ENCODE results near the gene PIEZO2. TPM values are rescaled to one million over a fixed set of nuclear protein-coding genes. Genes with fewer than 3 reads are reported as not detected.

Gene PIEZO2
- total and polyA plus RNA-seq, 2 experiments from 2014 or later, result 24.5 to 70.8 TPM

GRCh38 chr18:11040823-11041656 is 108.3 kb downstream of the PIEZO2 start:
- Histone ChIP-seq H2AFZ (no peak overlapping the region), H3K9me2 (replicated peaks; ENCODE audit: insufficient read depth) (no peaks in the 10 kb centered on the region), H3K79me2 (peaks cover 3% of the 10 kb centered on the region), H3K9me3 (ENCODE audit: low read depth) (no peaks in the 10 kb centered on the region), H3K4me2 (no peak overlapping the region), H3K4me3 (no peak overlapping the region), H3K27me3 (no peaks in the 10 kb centered on the region), H3K27ac (no peak overlapping the region), H3K36me3 (replicated peaks; ENCODE audit: insufficient read depth, low read depth) (no peaks in the 10 kb centered on the region), H3K4me1 (ENCODE audit: insufficient read depth) (peaks cover 13% of the 10 kb centered on the region), H4K20me1 (ENCODE audit: insufficient read depth, poor library complexity, severe bottlenecking) (no peaks in the 10 kb centered on the region)
- peak; percentile 72 for DNase-seq (ENCODE audit: low spot score)
- WGBS (ENCODE audit: low lambda C conversion rate, missing lambda C conversion rate), result 49% methylated on average over 7 of the region's 7 CpGs
- TF ChIP-seq EZH2 (IDR thresholded peaks at IDR 0.05; ENCODE audit: borderline replicate concordance), result no peak
- TF ChIP-seq CTCF (IDR thresholded peaks at IDR 0.05; ENCODE audit: poor library complexity), result peak; percentile 79

DNA sequence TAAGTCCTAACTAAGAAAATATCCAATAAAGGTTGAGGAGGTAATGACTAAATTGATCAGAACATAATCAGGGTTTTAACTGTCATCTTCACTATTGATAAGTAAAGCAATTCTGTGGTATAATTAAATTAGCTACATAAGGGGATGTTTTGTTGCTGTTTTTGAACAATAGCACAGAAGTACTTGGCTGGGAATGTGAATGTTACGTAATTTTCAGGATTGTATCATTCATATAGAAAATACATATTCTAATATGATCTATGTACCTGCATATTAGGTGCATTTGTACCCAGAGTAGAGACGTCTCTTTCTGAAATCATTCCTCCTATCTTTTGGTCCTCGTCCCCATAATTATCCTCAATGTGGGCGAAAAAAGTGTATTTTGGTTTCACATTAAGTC is 109.0 kb downstream of the PIEZO2 start:
- WGBS (ENCODE audit: low lambda C conversion rate, missing lambda C conversion rate), result 71% methylated on average over 4 of the region's 4 CpGs
- no peak for TF ChIP-seq CTCF (IDR thresholded peaks at IDR 0.05; ENCODE audit: poor library complexity)
- TF ChIP-seq EZH2phosphoT487 (IDR thresholded peaks at IDR 0.05; ENCODE audit: low read depth, severe bottlenecking, unreplicated experiment), result no peak
- no peak for TF ChIP-seq EZH2 (IDR thresholded peaks at IDR 0.05; ENCODE audit: borderline replicate concordance)
- no peak for DNase-seq (ENCODE audit: low spot score)

GRCh38 chr18:11037533-11038240 is 111.7 kb downstream of the PIEZO2 start:
- Histone ChIP-seq H3K9me2 (replicated peaks; ENCODE audit: insufficient read depth) (no peaks in the 10 kb centered on the region), H3K27me3 (no peaks in the 10 kb centered on the region), H4K20me1 (ENCODE audit: insufficient read depth, poor library complexity, severe bottlenecking) (no peaks in the 10 kb centered on the region), H2AFZ (no peak overlapping the region), H3K4me2 (no peak overlapping the region), H3K79me2 (peaks cover 5% of the 10 kb centered on the region), H3K36me3 (replicated peaks; ENCODE audit: insufficient read depth, low read depth) (no peaks in the 10 kb centered on the region), H3K27ac (peak overlapping the region; percentile 71), H3K4me1 (ENCODE audit: insufficient read depth) (peaks cover 20% of the 10 kb centered on the region), H3K4me3 (no peak overlapping the region), H3K9me3 (ENCODE audit: low read depth) (no peaks in the 10 kb centered on the region)
- DNase-seq (ENCODE audit: low spot score), result no peak
- TF ChIP-seq EZH2phosphoT487 (IDR thresholded peaks at IDR 0.05; ENCODE audit: low read depth, severe bottlenecking, unreplicated experiment) (no peak), EZH2 (IDR thresholded peaks at IDR 0.05; ENCODE audit: borderline replicate concordance) (no peak), CTCF (IDR thresholded peaks at IDR 0.05; ENCODE audit: poor library complexity) (no peak)
- 55% methylated on average over 3 of the region's 3 CpGs for WGBS (ENCODE audit: low lambda C conversion rate, missing lambda C conversion rate)

More for the DNA sequence above, 109.0 kb downstream of the PIEZO2 start:
- no peak overlapping the region for H3K4me3 ChIP-seq
- peaks cover 3% of the 10 kb centered on the region for H3K79me2 ChIP-seq
- no peak overlapping the region for H2AFZ ChIP-seq
- H3K4me1 ChIP-seq (ENCODE audit: insufficient read depth), result peaks cover 20% of the 10 kb centered on the region
- no peaks in the 10 kb centered on the region for H3K9me2 ChIP-seq (replicated peaks; ENCODE audit: insufficient read depth)
- H3K4me2 ChIP-seq, result no peak overlapping the region
- no peaks in the 10 kb centered on the region for H4K20me1 ChIP-seq (ENCODE audit: insufficient read depth, poor library complexity, severe bottlenecking)
- H3K27ac ChIP-seq, result no peak overlapping the region
- H3K9me3 ChIP-seq (ENCODE audit: low read depth), result no peaks in the 10 kb centered on the region
- H3K36me3 ChIP-seq (replicated peaks; ENCODE audit: insufficient read depth, low read depth), result no peaks in the 10 kb centered on the region
- no peaks in the 10 kb centered on the region for H3K27me3 ChIP-seq

All from hepatocyte (in vitro differentiated cells).